ENCODE measurements around the gene HOXB6.

HOXB6 gene

GRCh38 chr17:48553190-48553547 is 51.6 kb downstream of the HOXB6 start:
- no peak for DNase-seq (ENCODE audit: low read depth, low spot score)

- DNase-seq (ENCODE audit: low read depth, low spot score), result no peak
Measured at GRCh38 chr17:48552466-48553189, 52.2 kb downstream of the HOXB6 start.

GRCh38 chr17:48551596-48552465 is 53.0 kb downstream of the HOXB6 start:
- no peak for DNase-seq (ENCODE audit: low read depth, low spot score)

DNA sequence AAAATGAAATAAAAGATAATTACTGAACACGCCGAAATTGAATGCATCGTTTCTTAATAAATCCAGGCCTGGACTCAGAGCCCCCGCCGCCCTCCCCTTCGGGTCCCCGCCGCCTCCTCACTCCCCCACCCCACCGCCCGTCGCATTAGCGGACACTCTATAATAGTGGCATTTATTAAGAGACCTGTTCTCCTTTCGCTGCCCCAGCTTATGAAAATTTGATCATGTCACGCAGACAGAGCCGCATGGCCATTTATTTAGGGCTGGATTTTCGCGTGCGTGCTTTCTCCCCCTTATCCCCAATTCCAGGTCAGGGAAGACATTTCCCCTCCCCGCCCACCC is 53.6 kb downstream of the HOXB6 start:
- DNase-seq (ENCODE audit: low read depth, low spot score), result no peak

- DNase-seq (ENCODE audit: low read depth, low spot score), result no peak
Measured at GRCh38 chr17:48550502-48551213, 54.1 kb downstream of the HOXB6 start.

DNA sequence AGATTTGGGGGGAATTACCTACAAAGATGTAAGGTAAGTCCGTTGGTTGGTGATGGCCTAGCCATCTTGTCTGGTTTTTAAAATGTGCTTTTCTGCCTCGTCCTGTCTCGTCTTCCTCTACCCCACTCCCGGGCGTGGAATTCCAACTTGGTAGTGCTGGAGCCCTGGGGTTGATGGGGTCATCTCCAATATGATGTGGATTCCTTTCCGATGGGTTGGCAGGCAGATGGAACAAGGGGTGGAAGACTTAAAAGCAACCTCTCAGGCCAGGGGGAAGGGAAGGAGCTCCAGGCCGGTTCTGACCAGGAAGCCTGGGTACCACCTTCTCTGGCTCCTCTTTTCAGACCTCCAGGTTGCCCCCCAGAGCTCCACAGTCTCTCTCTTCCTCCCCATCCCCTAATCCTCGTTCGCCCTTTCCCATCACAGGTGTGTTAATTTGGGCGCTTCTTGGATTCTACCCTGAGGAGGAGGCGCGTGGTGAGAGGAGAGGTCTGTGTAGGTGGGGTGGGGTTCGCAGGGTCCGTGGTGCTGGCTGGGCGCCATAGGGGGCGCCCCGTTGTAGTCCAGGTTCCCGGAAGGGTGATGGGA is 54.8 kb downstream of the HOXB6 start:
- no peak for DNase-seq (ENCODE audit: low read depth, low spot score)

GRCh38 chr17:48549281-48549630 is 55.5 kb downstream of the HOXB6 start:
- no peak for DNase-seq (ENCODE audit: low read depth, low spot score)

- no peak for DNase-seq (ENCODE audit: low read depth, low spot score)
Measured at GRCh38 chr17:48548523-48549280, 56.1 kb downstream of the HOXB6 start.

DNA sequence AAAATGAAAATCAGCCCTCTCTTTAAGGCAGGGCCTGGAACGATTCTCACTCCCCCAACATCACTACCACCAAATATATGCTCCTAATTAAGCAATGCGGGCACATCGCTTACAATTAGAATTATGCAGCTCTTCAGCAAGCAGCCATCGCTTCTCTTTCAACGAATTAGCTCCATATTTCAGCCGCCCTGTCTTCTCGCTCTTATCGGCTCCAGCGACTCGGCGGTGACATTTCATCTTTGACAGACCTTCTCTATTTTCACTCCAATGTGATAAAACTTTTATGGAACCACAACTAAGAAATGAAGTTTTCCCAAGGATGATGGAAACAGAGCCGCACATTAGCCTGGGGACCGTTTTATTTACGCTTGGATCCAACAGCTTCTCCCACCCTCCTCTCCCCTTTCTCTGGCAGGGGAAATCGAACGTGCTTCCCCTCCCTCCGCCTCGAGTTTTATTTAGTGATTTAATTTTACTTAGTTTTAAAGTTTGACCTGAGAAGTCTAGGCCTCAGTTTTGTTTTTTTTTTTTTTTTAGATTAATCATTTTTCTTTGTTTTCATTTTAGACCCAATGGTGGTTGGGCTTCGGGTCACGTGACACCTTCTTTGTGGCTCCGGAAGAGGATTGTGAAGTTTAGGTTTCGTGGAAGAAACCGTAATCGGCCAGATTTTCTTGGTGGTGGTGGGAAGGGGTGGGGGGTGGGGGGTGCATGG is 56.8 kb downstream of the HOXB6 start:
- no peak for DNase-seq (ENCODE audit: low read depth, low spot score)

DNA sequence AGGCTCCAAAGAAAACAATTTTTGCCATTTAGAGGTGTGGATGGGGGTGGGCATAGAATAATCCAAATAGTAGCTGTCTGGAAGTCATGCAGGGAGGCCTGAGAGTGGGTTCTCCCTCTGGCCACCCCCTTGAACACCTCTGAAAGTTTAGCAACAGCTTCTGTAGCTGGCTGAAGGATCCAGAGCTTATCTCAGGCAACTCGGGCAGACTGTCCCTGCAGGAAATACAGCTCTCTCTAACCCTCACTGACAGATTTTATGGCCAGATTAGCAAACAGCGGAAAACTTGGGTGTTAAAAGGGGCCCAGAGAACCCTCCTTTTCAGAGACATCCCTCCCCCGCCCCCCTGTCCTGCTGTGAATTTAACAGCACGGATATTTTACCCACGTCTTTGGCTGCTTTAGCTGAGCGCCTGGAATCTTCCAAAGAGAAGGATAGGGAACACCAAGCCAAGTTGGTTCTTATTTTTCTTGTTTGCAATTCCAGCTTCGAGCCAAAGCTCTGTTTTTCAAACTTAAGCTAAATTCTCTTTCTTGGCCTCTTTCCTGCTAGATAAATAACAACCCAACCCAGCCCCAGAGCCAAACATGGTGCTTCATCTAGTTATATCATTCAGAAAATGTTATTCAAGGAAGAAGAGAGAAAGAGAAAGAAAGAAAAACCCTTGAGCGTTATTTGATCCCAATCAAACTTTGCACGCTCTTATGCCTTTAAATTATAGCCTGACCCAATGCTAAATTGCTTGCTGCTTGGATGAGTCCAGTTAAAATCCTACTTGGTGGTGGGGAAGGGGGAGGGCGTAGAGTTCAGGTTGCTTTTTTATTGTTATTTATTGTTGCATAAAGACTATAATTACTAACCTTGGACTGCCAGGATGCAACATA is 57.6 kb downstream of the HOXB6 start:
- DNase-seq (ENCODE audit: low read depth, low spot score), result no peak

DNA sequence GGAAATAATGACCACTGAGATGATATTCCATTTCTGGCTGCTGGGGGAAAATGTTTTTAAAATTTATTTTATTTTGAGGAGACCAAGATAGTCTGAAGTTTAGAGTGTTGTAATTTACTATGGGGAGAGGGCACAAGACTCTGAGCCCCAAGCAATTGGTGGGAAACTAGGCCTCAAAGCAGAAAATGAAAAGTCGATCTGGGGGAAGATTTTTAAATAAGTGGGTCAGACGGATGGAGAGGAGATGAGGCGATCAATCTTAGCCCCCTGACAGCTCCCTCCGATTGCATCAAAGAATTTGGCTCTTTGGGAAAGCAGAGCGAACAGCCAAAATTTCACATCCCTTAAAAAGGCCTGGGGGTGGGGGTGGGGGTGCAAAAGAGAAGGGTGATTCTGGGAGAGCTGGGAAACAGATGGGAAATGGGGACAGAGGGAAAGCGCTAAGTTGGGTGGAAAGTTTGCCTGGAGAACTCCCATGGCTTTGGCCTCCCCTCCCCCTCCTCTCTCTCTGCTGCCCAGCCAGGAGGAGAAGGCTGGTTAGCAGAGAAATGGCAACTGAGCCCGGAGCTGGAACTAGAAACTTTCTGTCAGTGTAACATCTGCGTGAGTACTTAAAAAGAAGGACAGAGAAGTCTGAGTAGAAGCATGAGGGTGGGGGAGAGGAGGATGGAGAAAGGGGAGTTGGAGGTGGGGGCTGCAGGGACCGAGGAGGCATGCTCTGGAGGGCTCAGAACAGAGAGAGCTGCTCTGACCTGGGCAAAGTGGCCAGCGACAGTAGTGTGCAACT is 58.5 kb downstream of the HOXB6 start:
- no peak for DNase-seq (ENCODE audit: low read depth, low spot score)
